DND-41 (cell line): ENCODE data around the gene FMOD.

ENCODE experiments used
- ATAC-seq: fragments of 200-7000 bp; cut with Tn5 transposase; 3 replicates; pipeline ENCODE4 v1.9.1; 2021; ENCODE audit warnings: low read depth; ENCODE audit not compliant: insufficient read depth
- DNase-seq: peaks from one replicate; pipeline ENCODE4 v3.0.0-alpha.2; 2020
- H2AFZ ChIP-seq: 2 replicates; pipeline ENCODE4 v1.6.0; 2012; ENCODE audit warnings: low read depth, low read length
- H3K27ac ChIP-seq: 2 replicates; pipeline ENCODE4 v1.5.1; 2012; ENCODE audit warnings: low read length, inconsistent platforms
- H3K27me3 ChIP-seq: fragments of 200-600 bp; sonication (generic); 2 replicates; pipeline ENCODE4 v1.6.0; 2012; ENCODE audit warnings: low read length, mild to moderate bottlenecking, inconsistent platforms; ENCODE audit not compliant: insufficient read depth, poor library complexity
- H3K36me3 ChIP-seq: 2 replicates; pipeline ENCODE4 v1.5.1; 2012; ENCODE audit warnings: low read length, inconsistent platforms; ENCODE audit not compliant: insufficient read depth
- H3K4me1 ChIP-seq: 2 replicates; pipeline ENCODE4 v1.5.1; 2012; ENCODE audit warnings: mild to moderate bottlenecking, low read length; ENCODE audit not compliant: insufficient read depth
- H3K4me2 ChIP-seq: 2 replicates; pipeline ENCODE4 v1.6.0; 2012; ENCODE audit warnings: mild to moderate bottlenecking, moderate library complexity, low read length, inconsistent platforms; ENCODE audit not compliant: insufficient read depth
- H3K4me3 ChIP-seq, 2 experiments: fragments of 200-600 bp in 1 of 2; shearing (Covaris generic) in 1 of 2; 2 replicates each; pipeline ENCODE4 v1.5.1; 2012 to 2016; ENCODE audit warnings: inconsistent platforms in 2 of 2, low read length in 2 of 2, mild to moderate bottlenecking in 2 of 2, low read depth in 1 of 2, moderate library complexity in 1 of 2
- H3K79me2 ChIP-seq: 2 replicates; pipeline ENCODE4 v1.6.0; 2012; ENCODE audit warnings: low read length, inconsistent platforms; ENCODE audit not compliant: insufficient read depth
- H3K9ac ChIP-seq: 2 replicates; pipeline ENCODE4 v1.6.0; 2012; ENCODE audit warnings: low read depth, mild to moderate bottlenecking, inconsistent platforms, low read length, moderate library complexity
- H3K9me3 ChIP-seq: 2 replicates; pipeline ENCODE4 v1.5.1; 2012; ENCODE audit warnings: low read length, moderate library complexity, mild to moderate bottlenecking, inconsistent platforms; ENCODE audit not compliant: insufficient read depth, severe bottlenecking
- H4K20me1 ChIP-seq: 2 replicates; pipeline ENCODE4 v1.6.0; 2012; ENCODE audit warnings: low read length; ENCODE audit not compliant: insufficient read depth
- CTCF ChIP-seq: IDR thresholded peaks from 2 replicates; pipeline ENCODE4 v1.5.1; 2012; ENCODE audit warnings: borderline replicate concordance, low read length, moderate library complexity, mild to moderate bottlenecking; ENCODE audit not compliant: poor library complexity, severe bottlenecking; ENCODE audit errors: extremely low read depth
- EZH2 ChIP-seq: IDR thresholded peaks from 3 replicates; pipeline ENCODE4 v1.6.1; 2012; ENCODE audit warnings: borderline replicate concordance, low read depth, mild to moderate bottlenecking, moderate library complexity, low read length, inconsistent platforms; ENCODE audit not compliant: severe bottlenecking

Gene FMOD

GRCh38 chr1:203388683-203389082 lies 37.8 kb upstream of the FMOD start:
- H3K27ac ChIP-seq = no peak overlapping the region
- no peaks in the 10 kb centered on the region for H3K79me2 ChIP-seq
- H3K4me3 ChIP-seq = no peak overlapping the region
- peaks cover 10% of the 10 kb centered on the region for H3K27me3 ChIP-seq
- H3K9ac ChIP-seq = no peak overlapping the region
- no peaks in the 10 kb centered on the region for H3K4me1 ChIP-seq
- H2AFZ ChIP-seq = no peak overlapping the region
- no peaks in the 10 kb centered on the region for H3K9me3 ChIP-seq
- no peak for DNase-seq
- TF ChIP-seq EZH2 (no peak), CTCF (no peak)
- no peaks in the 10 kb centered on the region for H3K36me3 ChIP-seq
- no peak overlapping the region for H3K4me2 ChIP-seq
- H4K20me1 ChIP-seq = no peaks in the 10 kb centered on the region
- ATAC-seq = no peak

- Histone ChIP-seq H3K4me2 (no peak overlapping the region), H3K4me1 (no peaks in the 10 kb centered on the region), H3K9me3 (no peaks in the 10 kb centered on the region), H3K36me3 (no peaks in the 10 kb centered on the region), H4K20me1 (no peaks in the 10 kb centered on the region), H3K79me2 (no peaks in the 10 kb centered on the region), H2AFZ (no peak overlapping the region), H3K4me3 (no peak overlapping the region), H3K9ac (no peak overlapping the region), H3K27me3 (peaks cover 27% of the 10 kb centered on the region), H3K27ac (no peak overlapping the region)
- ATAC-seq (no peak), DNase-seq (no peak)
- TF ChIP-seq EZH2 = no peak
- no peak for TF ChIP-seq CTCF
Measured at GRCh38 chr1:203382026-203382425, 31.1 kb upstream of the FMOD start.

- H3K36me3 ChIP-seq = no peaks in the 10 kb centered on the region
- H2AFZ ChIP-seq = no peak overlapping the region
- H3K27ac ChIP-seq = no peak overlapping the region
- no peak overlapping the region for H3K9ac ChIP-seq
- H3K9me3 ChIP-seq = no peaks in the 10 kb centered on the region
- H4K20me1 ChIP-seq = no peaks in the 10 kb centered on the region
- no peak overlapping the region for H3K4me3 ChIP-seq
- H3K4me1 ChIP-seq = no peaks in the 10 kb centered on the region
- DNase-seq (no peak), ATAC-seq (no peak)
- peaks cover 27% of the 10 kb centered on the region for H3K27me3 ChIP-seq
- H3K4me2 ChIP-seq = no peak overlapping the region
- no peaks in the 10 kb centered on the region for H3K79me2 ChIP-seq
- no peak for TF ChIP-seq EZH2
- TF ChIP-seq CTCF = no peak
Measured at GRCh38 chr1:203381151-203381751, 30.3 kb upstream of the FMOD start.
